Medulla oblongata (tissue), 1 donor: ENCODE measurements around the gene ZBTB40.

Experiments
- DNase-seq: peaks from one replicate; pipeline ENCODE4 v3.0.0-alpha.2; 2015; ENCODE audit errors: extremely low spot score

ZBTB40 gene

DNA sequence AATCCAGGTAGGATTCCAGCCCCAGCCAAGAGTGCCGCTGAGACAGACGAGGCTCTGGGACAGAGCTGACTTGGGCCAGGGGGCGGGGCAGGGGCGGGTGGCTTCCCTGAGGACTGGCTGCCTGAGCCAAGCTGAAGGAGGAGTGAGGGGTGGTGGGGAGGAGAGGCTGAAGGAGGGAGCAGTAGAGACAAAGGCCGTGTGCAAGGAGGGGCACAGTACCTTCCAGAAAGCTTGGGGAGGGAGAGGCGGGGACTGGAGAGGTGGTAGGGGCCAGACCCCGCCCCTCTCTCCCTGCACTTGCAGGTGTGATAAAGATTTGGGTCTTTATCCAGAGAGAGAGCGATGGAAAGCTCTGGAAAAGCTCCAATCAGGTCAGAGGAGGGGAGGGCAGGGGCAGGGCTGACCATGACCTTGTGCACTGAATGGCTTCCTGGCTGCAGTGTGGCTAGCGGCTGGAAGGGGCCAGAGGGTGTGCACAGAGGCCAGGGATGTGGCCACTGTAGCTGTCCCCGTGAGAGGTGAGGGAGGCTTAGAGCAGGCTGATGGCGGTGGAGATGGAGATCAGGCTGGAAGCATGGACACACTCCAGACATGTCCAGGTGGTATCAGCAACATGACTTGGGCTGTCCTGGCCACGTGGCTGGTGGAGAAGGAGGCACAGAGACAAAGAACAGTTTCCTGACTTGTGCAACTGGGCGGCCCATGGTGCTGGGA, 104.9 kb downstream of the ZBTB40 start:
- no peak for DNase-seq

DNA sequence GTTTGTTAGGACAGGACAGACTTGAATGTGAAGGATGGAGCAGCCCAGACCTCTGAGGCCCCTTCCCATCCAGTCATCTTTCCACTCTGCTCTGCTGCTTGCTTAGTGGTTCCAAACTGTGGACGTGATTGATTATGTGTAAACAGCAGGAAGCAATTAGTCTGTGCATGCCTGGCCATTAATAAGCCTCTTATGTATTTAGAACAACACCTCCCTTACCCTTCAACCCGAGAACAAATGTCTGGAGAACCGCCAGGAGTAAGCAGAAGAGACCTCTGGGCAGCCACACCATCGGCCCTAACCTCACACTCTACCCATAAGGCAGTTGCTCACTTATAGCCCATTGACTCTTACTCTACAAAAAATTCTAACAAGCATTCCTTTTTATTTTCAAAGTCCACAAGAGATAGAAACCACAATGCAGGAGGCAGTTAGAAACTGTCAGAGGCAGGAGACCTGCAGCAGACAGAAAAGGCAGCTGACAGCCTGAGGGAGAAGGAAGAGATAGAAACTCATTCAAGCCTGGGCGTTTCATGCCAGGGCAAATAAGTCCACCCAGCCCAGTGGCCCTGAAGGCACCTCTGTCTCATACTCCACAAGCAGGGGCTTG, 105.8 kb downstream of the ZBTB40 start:
- no peak for DNase-seq

DNA sequence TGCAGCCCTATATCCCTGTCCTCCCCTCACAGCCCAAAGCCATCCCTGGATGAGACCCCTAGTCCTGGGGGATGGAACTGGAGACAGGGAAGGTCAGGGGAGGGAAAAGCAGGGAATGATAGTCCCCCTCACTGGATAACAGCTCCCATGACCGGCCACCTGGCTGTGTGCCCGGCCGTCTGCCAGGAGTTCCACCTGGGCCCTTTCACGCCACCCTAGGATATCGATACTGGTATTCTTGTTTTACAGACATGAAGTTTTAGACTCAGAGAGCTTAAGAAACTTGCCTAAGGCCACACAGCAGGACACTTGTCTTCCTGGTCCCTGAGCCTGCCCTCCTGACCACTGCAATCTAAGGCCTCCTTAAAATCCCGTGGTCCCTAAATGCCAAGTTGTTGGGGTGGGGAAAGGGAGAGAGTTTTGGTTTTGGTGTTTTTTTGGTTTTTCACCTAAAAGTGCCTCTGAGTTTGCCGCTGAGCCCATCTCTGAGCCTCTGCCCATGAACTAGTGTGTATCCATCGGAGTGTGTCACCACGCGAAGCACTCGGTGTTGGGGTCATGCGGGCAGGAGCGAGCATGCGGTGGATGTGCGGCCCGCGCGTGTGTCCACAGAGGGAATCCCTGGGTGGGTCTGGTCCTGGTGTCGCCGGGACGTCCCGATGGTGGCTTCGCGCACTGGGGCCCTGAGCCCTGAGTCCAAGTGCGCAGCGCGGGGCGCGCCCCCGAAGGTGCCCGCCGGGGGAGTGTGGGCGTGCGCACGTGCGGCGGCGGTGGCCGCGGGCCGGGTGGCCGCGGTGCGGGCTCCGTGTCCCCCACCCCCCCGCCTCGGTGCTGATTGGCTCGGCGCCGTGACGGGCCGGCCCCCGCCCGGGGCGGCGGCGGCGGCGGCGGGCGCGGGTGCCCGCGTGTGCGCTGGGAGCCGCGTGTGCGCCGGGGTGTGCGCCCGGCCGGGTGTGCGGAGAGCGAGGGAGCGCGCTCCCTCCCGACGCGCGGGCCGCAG, 111.2 kb downstream of the ZBTB40 start, which contains the start of gene EPHA8:
EPHA8 (plus strand) TSS at position 906 of the 1,000 bp plus-strand sequence. CDS start 147 bp downstream, outside the sequence.
- DNase-seq: no peak

DNA sequence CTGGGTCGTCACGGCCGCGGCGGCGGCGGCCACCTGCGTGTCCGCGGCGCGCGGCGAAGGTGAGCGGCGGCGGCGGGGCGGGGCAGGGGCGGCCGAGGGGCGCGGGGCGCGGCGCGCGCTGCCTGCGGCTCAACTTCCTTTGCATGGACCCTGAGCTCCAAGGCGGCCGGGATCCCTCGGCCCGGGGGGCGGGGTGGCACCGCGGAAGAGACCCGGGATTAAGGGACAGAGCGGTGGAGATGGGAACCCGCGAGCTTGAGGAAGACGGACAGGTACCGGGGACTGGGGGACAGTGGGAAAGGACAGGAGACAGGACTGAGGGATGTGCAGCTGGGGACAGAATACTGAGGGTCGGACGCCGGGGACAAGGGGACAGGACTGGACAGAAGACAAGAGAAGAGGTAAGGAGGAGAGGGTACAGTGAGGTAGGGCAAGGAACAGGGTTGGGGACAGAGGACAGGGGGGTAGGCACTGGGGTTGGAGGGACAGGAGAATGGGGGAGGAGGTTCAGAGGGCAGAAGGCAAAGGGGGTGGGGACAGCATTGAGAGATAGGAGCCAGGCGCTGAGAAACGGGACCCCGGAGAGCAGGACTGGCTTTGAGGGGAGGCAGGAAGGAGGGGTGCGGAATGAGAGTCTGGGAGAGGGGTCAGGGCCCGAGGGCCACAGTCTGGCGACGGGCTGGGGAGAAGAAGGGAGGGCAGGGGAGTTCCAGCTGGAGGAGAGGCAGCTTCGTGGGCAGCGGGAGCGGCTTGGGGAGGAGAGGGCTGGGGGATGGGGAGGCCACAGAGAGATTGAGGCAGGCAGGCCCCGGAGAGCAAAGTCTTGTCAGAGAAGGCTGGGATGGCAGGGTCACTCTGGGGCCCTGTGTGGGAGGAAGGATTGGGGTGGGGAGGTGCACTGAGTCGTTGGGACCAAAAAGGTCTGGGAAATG, 112.3 kb downstream of the ZBTB40 start:
- no peak for DNase-seq

- no peak for DNase-seq
These were observed 114.5 kb downstream of the ZBTB40 start for GRCh38 chr1:22566161-22566560.

DNA sequence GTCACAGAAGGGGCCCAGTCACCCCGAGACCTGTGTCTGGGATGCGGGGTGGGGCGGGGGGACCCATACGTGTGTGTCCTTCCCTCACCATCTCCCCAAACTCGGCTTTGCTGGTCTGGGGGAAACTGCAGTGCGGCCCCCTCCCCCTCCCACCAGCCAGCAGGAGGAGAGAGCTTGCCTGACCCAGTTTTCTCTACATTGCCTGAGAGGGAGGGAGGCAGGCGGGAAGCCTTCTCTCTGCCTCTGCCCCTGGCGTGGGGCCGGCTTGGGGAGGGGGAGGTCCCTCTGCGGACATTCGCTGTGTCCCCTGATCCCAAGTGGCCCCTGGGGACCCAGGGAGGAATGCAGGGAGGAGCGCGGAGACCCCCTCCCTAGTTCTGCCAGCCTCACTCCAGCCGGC, 115.5 kb downstream of the ZBTB40 start:
- DNase-seq: no peak

GRCh38 chr1:22567994-22568393, 116.3 kb downstream of the ZBTB40 start:
- no peak for DNase-seq

- no peak for DNase-seq
These were observed 117.6 kb downstream of the ZBTB40 start for GRCh38 chr1:22569269-22569668.

DNA sequence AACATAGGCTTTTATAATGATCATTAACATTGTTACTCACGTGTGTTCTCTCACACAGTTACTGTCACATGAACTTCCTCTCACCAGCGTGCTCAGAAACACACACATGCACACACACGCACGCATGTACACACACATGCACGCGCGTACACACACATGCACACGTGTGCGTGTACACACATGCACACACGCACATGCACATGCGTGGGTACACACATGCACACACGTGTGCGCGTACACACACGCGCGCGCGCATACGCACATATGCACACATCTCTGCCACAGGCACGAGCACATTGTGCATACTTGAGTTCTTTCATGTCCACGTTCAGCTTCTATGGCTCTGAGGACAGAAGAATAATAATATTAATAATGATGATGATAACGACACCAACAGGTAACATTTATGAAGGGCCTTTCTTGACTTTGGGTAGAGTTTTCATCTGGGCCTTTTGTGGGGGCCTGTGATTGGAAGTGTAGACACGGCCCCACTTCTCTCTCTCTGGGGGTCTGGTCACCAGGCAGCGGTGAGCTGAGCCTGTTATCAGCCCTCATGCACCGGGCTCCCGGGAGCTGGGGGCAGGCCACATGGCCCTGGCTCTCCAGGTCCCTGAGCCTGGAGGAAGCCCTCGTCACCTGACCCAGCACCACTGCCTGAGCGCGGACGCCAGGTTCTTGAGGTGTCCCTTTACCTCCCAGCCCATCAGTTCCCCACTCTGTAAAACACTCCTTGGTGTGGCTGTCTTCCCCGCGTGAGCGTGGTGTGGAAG, 118.7 kb downstream of the ZBTB40 start:
- DNase-seq: no peak

- no peak for DNase-seq
These were observed 121.2 kb downstream of the ZBTB40 start for GRCh38 chr1:22572818-22573217.

GRCh38 chr1:22573237-22573636, 121.6 kb downstream of the ZBTB40 start:
- DNase-seq: no peak

DNA sequence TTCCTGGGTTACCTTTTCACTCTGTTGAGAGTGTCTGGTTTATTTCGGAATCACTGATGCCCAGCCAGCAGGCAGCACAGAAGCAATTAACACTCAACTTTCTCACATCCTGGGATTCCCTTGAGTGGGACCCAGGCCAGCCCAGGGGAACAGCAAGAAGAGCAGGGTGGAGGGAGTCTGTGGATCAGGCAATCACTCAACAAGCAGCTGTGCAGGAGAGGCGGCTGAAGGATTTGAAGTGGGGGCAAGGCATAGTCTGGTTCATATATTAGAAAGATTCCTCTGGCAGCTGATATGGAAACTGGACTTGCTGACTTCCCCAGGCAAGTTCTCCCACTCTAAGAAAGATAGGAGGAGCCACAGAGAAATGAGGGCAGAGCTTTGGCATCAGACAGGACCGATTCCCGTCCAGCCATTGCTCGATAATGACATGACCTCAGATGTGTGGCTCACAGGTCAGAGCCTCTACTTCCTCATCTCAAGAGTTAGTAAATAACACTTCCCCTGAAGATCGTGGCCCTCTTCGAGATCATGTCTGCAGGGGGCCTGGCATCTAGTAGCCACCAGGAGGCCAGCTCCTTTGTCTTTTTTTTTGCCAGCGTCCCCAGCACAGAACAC, 124.0 kb downstream of the ZBTB40 start:
- no peak for DNase-seq

GRCh38 chr1:22576150-22576544, 124.5 kb downstream of the ZBTB40 start:
- no peak for DNase-seq

DNA sequence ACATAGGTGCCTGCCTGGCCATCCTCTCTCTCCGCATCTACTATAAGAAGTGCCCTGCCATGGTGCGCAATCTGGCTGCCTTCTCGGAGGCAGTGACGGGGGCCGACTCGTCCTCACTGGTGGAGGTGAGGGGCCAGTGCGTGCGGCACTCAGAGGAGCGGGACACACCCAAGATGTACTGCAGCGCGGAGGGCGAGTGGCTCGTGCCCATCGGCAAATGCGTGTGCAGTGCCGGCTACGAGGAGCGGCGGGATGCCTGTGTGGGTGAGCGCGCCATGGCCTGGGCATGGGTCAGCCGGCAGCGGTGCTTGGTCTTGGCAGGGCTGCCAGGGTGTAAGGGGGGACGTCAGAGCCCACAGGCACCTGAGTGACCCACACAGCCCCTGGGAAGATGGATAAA, 125.0 kb downstream of the ZBTB40 start:
- no peak for DNase-seq

DNA sequence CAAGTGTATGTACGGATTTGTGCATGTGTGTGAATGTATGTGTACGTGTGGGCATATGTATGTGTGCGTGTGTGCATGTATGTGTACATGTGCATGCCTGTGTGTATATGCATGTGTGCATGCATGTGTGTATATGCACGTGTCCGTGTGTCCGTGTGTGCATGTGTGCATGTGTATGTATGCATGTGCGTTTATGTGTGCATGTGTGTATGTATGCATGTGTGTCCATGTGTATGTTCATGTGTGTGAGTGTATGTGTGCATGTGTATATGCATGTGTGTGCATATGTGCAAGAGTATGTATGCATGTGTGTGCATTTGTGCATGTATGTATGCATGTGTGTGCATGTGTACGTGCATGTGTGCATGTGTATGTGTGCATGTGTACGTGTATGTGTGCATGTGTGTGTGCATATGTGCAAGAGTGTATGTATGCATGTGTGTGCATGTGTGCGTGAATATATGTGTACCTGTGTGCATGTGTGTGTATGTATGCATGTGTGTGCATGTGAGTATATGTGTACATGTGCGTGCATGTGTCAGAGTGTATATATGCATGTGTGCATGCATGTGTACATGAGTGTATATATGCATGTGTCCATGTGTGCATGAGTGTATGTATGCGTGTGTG, 127.2 kb downstream of the ZBTB40 start:
- DNase-seq: no peak

DNA sequence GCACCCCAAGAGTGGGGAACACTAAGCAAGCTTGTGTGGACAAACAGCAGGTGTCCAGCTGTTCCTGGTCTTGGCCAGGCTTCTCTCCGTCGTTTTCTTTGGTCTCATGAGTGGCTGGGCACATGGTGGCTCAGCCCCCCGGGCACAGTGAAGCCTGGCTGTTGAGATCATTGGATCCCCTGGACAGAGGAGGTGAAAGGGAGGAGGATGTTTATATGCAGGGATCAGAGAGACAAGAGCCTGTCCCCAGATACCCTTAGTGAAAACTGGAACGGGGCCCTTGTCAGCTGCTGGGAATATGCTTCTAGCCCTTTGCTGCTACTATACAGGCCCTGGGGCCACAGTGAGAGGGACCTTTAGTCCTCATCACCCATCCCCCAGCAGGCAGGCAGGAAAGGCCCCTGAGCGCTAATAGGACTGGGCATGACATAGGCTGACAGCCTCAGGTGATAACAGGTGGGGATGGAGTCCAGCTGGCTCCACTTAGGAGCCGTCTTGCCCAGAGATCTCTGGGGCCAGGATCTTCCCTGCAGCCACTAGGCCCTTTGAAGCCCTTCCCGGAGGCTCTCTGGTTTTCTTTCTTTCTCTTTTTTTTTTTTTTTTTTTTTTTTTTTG, 128.0 kb downstream of the ZBTB40 start:
- DNase-seq: no peak
